SU-DHL-6 (cell line): ENCODE results near the gene HSPA4.

Experiments used
- H2AFZ ChIP-seq: fragments of 200-600 bp; sonication (generic); 2 replicates; pipeline ENCODE4 v1.6.1; 2014; ENCODE audit warnings: low read depth, mild to moderate bottlenecking, moderate library complexity, mixed read lengths, antibody characterized with exemption, low read length; ENCODE audit not compliant: severe bottlenecking
- H3F3A ChIP-seq: fragments of 200-600 bp; shearing (Covaris generic); 2 replicates; pipeline ENCODE4 v1.6.0; 2016; ENCODE audit warnings: antibody characterized with exemption, mild to moderate bottlenecking; ENCODE audit not compliant: insufficient read depth
- H3K27ac ChIP-seq: fragments of 200-600 bp; sonication (generic); 2 replicates; pipeline ENCODE4 v1.5.1; 2016; ENCODE audit warnings: low read depth, mild to moderate bottlenecking, low read length, moderate library complexity, mixed read lengths
- H3K27me3 ChIP-seq: fragments of 200-600 bp; sonication (generic), shearing (Covaris generic); 2 replicates; pipeline ENCODE4 v1.6.0; 2014; ENCODE audit warnings: mild to moderate bottlenecking, low read length
- H3K36me3 ChIP-seq: fragments of 200-600 bp; sonication (generic); 2 replicates; pipeline ENCODE4 v1.6.1; 2014; ENCODE audit warnings: mild to moderate bottlenecking, low read length, mixed read lengths
- H3K4me2 ChIP-seq: fragments of 300-600, 200-600 bp; shearing (Covaris generic), sonication (generic); 2 replicates; pipeline ENCODE4 v1.6.0; 2014; ENCODE audit warnings: low read length, low read depth, mild to moderate bottlenecking; ENCODE audit not compliant: poor library complexity, severe bottlenecking
- H3K4me3 ChIP-seq: fragments of 200-600 bp; sonication (generic); 2 replicates; pipeline ENCODE4 v1.5.1; 2014; ENCODE audit warnings: antibody characterized with exemption, low read length, mild to moderate bottlenecking, mixed read lengths; ENCODE audit not compliant: insufficient read depth, poor library complexity, severe bottlenecking
- H3K79me2 ChIP-seq: fragments of 200-600 bp; sonication (generic); 2 replicates; pipeline ENCODE4 v1.6.1; 2014; ENCODE audit warnings: mild to moderate bottlenecking, low read length, moderate library complexity; ENCODE audit not compliant: insufficient read depth
- H3K9ac ChIP-seq: fragments of 200-600 bp; sonication (generic); 2 replicates; pipeline ENCODE4 v1.7.0; 2014; ENCODE audit warnings: mild to moderate bottlenecking, low read length
- H3K9me2 ChIP-seq: fragments of 200-600 bp; sonication (generic); replicated peaks from 2 replicates; pipeline ENCODE4 v1.6.1; 2014; ENCODE audit warnings: low read length; ENCODE audit not compliant: insufficient read depth
- H3K9me3 ChIP-seq: fragments of 200-600 bp; sonication (generic); 2 replicates; pipeline ENCODE4 v1.6.1; 2014; ENCODE audit warnings: low read length, mixed read lengths; ENCODE audit not compliant: insufficient read depth
- H4K20me1 ChIP-seq: fragments of 200-600 bp; sonication (generic); 2 replicates; pipeline ENCODE4 v1.6.1; 2014; ENCODE audit warnings: low read depth, mild to moderate bottlenecking, antibody characterized with exemption, low read length, moderate library complexity, mixed read lengths
- EZH2phosphoT487 ChIP-seq: fragments of 200-600 bp; sonication (generic), shearing (Covaris generic); conservative IDR thresholded peaks from 2 replicates; pipeline ENCODE4 v1.6.1; 2018; ENCODE audit warnings: mild to moderate bottlenecking, antibody characterized with exemption, low read length, moderate library complexity, mixed read lengths
- TF ChIP-seq, protein P1 (sequence below): fragments of 200-600 bp; sonication (generic); IDR thresholded peaks from one replicate; pipeline ENCODE4 v1.5.1; 2017; ENCODE audit warnings: antibody characterized with exemption, mild to moderate bottlenecking, low read length, moderate library complexity; ENCODE audit not compliant: insufficient read depth, poor library complexity, severe bottlenecking

HSPA4 gene

DNA sequence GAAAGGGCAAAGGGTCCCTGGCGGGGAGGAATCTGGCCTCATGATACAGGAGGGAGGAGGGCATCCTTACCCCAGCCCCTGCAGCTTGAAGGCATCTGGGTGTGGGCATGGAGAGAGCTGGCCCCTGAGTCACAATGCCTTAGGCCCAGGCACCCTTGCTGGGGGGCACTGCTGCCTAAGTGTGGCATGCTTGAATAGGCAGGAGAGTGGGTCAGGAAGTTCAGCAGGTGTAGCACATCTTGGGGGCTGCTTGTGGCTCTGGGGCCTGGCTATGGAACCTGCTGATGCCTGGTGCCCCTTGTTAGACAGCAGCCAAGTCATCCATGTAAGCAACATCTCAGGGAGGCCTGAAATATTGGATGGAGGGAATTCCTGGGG is 63.1 kb downstream of the HSPA4 start:
- Histone ChIP-seq H3K4me2 (no peak overlapping the region), H3F3A (no peaks in the 10 kb centered on the region), H3K27ac (no peak overlapping the region), H3K4me3 (no peak overlapping the region), H3K36me3 (no peaks in the 10 kb centered on the region), H3K9me2 (no peaks in the 10 kb centered on the region), H4K20me1 (no peaks in the 10 kb centered on the region), H3K79me2 (no peaks in the 10 kb centered on the region), H3K9ac (no peak overlapping the region), H2AFZ (no peak overlapping the region), H3K9me3 (no peaks in the 10 kb centered on the region), H3K27me3 (no peaks in the 10 kb centered on the region)
- TF ChIP-seq, protein P1, sequence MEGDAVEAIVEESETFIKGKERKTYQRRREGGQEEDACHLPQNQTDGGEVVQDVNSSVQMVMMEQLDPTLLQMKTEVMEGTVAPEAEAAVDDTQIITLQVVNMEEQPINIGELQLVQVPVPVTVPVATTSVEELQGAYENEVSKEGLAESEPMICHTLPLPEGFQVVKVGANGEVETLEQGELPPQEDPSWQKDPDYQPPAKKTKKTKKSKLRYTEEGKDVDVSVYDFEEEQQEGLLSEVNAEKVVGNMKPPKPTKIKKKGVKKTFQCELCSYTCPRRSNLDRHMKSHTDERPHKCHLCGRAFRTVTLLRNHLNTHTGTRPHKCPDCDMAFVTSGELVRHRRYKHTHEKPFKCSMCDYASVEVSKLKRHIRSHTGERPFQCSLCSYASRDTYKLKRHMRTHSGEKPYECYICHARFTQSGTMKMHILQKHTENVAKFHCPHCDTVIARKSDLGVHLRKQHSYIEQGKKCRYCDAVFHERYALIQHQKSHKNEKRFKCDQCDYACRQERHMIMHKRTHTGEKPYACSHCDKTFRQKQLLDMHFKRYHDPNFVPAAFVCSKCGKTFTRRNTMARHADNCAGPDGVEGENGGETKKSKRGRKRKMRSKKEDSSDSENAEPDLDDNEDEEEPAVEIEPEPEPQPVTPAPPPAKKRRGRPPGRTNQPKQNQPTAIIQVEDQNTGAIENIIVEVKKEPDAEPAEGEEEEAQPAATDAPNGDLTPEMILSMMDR: no peak
- no peak for TF ChIP-seq EZH2phosphoT487

DNA sequence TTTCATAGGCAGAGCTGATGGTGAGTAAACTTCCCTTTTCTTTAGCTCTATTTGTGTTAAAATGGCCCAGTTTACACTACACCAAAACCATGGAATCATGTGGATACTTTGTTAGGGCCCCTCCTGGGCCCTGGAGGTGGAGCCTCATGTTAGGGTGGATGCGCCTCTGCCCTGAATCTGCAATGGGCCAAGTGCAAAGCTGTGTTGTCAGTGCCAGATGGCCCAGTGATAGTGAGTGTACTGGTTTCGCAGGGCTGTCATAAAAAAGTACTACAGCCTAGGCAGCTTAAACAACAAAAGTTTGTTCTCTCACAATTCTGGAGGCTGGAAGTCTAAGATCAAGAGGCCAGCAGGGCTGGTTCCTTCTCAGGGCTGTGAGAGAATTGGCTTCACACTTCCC is 64.8 kb downstream of the HSPA4 start:
- H4K20me1 ChIP-seq: no peaks in the 10 kb centered on the region
- no peaks in the 10 kb centered on the region for H3K9me2 ChIP-seq
- H2AFZ ChIP-seq: no peak overlapping the region
- TF ChIP-seq, protein P1: no peak
- TF ChIP-seq EZH2phosphoT487: no peak
- no peak overlapping the region for H3K4me2 ChIP-seq
- no peaks in the 10 kb centered on the region for H3K36me3 ChIP-seq
- no peaks in the 10 kb centered on the region for H3F3A ChIP-seq
- H3K27ac ChIP-seq: no peak overlapping the region
- no peaks in the 10 kb centered on the region for H3K27me3 ChIP-seq
- no peak overlapping the region for H3K4me3 ChIP-seq
- no peaks in the 10 kb centered on the region for H3K79me2 ChIP-seq
- H3K9ac ChIP-seq: no peak overlapping the region
- no peaks in the 10 kb centered on the region for H3K9me3 ChIP-seq

DNA sequence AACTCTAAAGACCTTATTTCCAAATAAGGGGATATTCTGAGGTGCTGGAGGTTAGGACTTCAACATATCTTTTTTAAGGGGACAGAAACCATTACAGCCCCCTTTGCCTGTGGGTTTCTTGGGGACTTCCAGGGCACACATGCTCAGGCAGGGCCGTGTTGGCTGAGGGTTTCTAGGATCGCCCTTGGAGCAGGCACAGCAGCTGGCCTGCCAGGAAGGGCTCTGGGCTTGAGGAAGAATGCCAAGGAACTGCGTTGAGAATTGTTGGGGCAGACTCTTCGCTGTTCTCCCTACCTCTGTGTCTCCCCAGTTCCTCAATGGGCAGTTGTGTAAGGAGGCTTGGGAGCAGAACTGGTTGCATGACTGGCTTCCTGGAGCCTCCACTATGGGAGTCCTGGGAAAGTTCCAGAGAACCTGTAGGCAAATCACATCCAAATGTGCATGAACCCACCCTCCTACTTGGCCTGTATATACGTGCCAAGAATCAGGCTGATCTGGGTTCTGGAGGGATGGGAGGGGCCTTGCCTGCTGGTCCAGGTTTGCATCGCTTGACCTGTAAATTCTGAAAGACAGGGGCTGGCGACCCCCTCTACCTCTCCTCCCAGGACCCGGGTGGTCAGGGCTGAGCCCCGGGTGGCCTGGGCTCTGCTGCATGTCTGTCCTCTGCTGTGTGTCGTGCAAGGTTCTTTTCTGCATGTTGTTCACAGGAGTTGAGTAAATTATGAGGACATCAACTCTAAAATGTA is 65.5 kb downstream of the HSPA4 start:
- H3K9me3 ChIP-seq: no peaks in the 10 kb centered on the region
- no peaks in the 10 kb centered on the region for H3K9me2 ChIP-seq
- H3K36me3 ChIP-seq: no peaks in the 10 kb centered on the region
- TF ChIP-seq EZH2phosphoT487: no peak
- no peak overlapping the region for H3K9ac ChIP-seq
- H3F3A ChIP-seq: no peaks in the 10 kb centered on the region
- no peaks in the 10 kb centered on the region for H3K79me2 ChIP-seq
- H3K27me3 ChIP-seq: no peaks in the 10 kb centered on the region
- no peak overlapping the region for H2AFZ ChIP-seq
- H3K4me2 ChIP-seq: no peak overlapping the region
- no peaks in the 10 kb centered on the region for H4K20me1 ChIP-seq
- H3K4me3 ChIP-seq: no peak overlapping the region
- no peak overlapping the region for H3K27ac ChIP-seq

DNA sequence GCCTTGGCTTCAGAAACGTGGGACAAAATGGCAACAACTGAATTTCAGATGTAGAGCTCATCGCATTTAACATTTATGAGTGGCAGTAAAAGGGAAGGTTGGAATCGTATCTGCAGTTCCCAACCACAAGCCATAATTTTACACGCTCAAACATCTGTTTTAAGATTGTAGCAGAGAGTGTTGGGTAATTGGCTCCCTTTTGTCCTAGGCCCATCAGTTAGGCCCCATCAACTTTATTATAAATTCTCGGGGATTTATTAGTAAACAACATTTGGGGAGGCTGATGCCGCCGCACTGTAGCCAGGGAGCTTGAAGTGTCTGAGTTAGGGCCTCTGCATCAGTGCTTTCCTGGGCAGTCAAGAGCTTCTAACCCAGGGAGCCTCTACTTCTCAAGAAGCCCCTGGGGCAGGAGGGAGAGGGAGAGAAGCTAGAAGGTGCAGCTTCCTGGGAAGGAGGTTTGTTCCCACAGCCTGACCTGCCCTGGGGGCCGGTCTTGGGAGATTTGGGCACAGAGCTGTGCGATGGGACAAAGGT is 66.2 kb downstream of the HSPA4 start:
- Histone ChIP-seq H2AFZ (no peak overlapping the region), H3K9ac (no peak overlapping the region), H3K36me3 (no peaks in the 10 kb centered on the region), H4K20me1 (no peaks in the 10 kb centered on the region), H3F3A (no peaks in the 10 kb centered on the region), H3K27me3 (no peaks in the 10 kb centered on the region), H3K4me3 (no peak overlapping the region), H3K27ac (no peak overlapping the region), H3K79me2 (no peaks in the 10 kb centered on the region), H3K4me2 (no peak overlapping the region), H3K9me2 (no peaks in the 10 kb centered on the region), H3K9me3 (no peaks in the 10 kb centered on the region)
- TF ChIP-seq, protein P1: no peak
- TF ChIP-seq EZH2phosphoT487: no peak
